ENCODE measurements around the gene MAP1LC3B. TPM values are rescaled to one million over a fixed set of nuclear protein-coding genes. Genes with fewer than 3 reads are reported as not detected.

MAP1LC3B gene
- total RNA-seq, 1 donor from 2014 or later: 41.2 TPM

DNA sequence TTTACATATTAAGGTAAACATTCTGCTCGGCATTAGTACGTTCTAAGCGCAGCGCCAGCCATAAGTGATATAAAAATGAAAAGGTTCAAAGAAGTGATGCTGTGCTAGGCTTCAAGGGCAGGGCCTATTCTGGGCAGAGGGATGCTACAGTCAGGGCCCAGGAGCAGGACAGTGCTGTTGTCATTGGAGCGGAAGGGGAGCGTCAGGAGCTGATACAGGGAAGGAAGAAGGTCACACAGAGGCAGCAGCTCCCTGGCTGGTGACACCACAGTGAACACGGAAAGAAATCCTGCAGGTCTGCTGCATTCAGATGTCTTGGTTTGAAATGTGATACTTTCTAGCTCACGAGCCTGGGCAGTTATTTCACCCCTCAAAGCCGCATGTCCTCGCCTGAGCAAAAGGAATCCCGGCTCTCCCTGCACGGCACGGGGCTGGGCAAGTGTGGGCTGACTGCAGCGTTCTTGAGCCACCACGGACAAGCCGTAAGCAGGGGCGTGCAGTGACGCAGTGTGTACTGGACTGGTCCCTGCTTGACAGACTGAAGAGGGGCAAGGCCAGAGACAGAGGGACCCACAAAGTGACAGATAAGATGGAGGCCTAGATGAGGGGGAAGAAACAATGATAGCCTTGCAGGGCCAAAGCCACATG is 59.6 kb downstream of the MAP1LC3B start:
- DNase-seq (ENCODE audit: low read depth): no peak

- DNase-seq (ENCODE audit: low read depth): no peak
These were observed 61.2 kb downstream of the MAP1LC3B start for GRCh38 chr16:87453326-87453725.

Other genes with a start within 250 kb of the MAP1LC3B start
- 2.9 and 4.4 TPM in 2 replicates for gene C16orf95, start 74.9 kb upstream of the MAP1LC3B start, total RNA-seq
- gene FBXO31, start 8.6 kb upstream of the MAP1LC3B start, total RNA-seq: 37.4 and 38.9 TPM in 2 replicates
- gene ZCCHC14, start 100.7 kb downstream of the MAP1LC3B start, total RNA-seq: 7.9 and 11.8 TPM in 2 replicates
- not detected in 2 replicates for gene JPH3, start 210.2 kb downstream of the MAP1LC3B start, total RNA-seq

Data from myocyte (in vitro differentiated cells).